ENCODE measurements around the gene RGS6.

GRCh38 chr14:72247896-72248465 lies 315.8 kb downstream of the RGS6 start:
- TF ChIP-seq, protein P1, sequence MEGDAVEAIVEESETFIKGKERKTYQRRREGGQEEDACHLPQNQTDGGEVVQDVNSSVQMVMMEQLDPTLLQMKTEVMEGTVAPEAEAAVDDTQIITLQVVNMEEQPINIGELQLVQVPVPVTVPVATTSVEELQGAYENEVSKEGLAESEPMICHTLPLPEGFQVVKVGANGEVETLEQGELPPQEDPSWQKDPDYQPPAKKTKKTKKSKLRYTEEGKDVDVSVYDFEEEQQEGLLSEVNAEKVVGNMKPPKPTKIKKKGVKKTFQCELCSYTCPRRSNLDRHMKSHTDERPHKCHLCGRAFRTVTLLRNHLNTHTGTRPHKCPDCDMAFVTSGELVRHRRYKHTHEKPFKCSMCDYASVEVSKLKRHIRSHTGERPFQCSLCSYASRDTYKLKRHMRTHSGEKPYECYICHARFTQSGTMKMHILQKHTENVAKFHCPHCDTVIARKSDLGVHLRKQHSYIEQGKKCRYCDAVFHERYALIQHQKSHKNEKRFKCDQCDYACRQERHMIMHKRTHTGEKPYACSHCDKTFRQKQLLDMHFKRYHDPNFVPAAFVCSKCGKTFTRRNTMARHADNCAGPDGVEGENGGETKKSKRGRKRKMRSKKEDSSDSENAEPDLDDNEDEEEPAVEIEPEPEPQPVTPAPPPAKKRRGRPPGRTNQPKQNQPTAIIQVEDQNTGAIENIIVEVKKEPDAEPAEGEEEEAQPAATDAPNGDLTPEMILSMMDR (IDR thresholded peaks at IDR 0.05) = no peak
- TF ChIP-seq POLR2A (IDR thresholded peaks at IDR 0.05) = no peak
